Stimulated activated effector memory CD8-positive, alpha-beta T cell treated with anti-CD3 and anti-CD28 coated beads, Interleukin-12 subunit alpha, Interleukin-12 subunit beta, amount 100 ng/mL, for 72 hours (primary cell): ENCODE measurements around the gene MYO1C.

Experiments
- ATAC-seq: fragments of 150-1000 bp; cut with Tn5 transposase; 2 replicates; pipeline ENCODE4 v1.10.0; 2021
- DNase-seq, 2 donors: peaks; one replicate each; pipeline ENCODE4 v3.0.0; 2021 to 2022; ENCODE audit warnings: low spot score in 2 of 2
- H3K27ac Mint-ChIP-seq: one replicate; pipeline ENCODE4 v1.8.0; 2022; ENCODE audit warnings: mild to moderate bottlenecking, mixed read lengths
- H3K36me3 Mint-ChIP-seq: one replicate; pipeline ENCODE4 v1.8.0; 2022; ENCODE audit warnings: mild to moderate bottlenecking, mixed read lengths
- H3K4me1 Mint-ChIP-seq: one replicate; pipeline ENCODE4 v1.8.0; 2022; ENCODE audit warnings: mixed read lengths
- H3K4me3 Mint-ChIP-seq: one replicate; pipeline ENCODE4 v1.8.0; 2022; ENCODE audit warnings: mild to moderate bottlenecking, mixed read lengths
- H3K9me3 Mint-ChIP-seq: one replicate; pipeline ENCODE4 v1.8.0; 2022; ENCODE audit warnings: mixed read lengths

The MYO1C gene

GRCh38 chr17:1481736-1482135, 10.8 kb downstream of the MYO1C start:
- peaks cover 81% of the 10 kb centered on the region for H3K36me3 Mint-ChIP-seq
- H3K4me3 Mint-ChIP-seq = no peak overlapping the region
- H3K27ac Mint-ChIP-seq = no peak overlapping the region
- no peak for ATAC-seq
- no peaks in the 10 kb centered on the region for H3K9me3 Mint-ChIP-seq
- DNase-seq = no peak
- peaks cover 14% of the 10 kb centered on the region for H3K4me1 Mint-ChIP-seq

- Mint-ChIP-seq H3K4me3 (no peak overlapping the region), H3K4me1 (peaks cover 10% of the 10 kb centered on the region), H3K36me3 (peaks cover 81% of the 10 kb centered on the region), H3K27ac (no peak overlapping the region), H3K9me3 (no peaks in the 10 kb centered on the region)
- ATAC-seq (no peak), DNase-seq (no peak)
Measured at GRCh38 chr17:1480747-1481465, 11.6 kb downstream of the MYO1C start.

GRCh38 chr17:1478418-1478817, 14.1 kb downstream of the MYO1C start:
- Mint-ChIP-seq H3K36me3 (peaks cover 82% of the 10 kb centered on the region), H3K9me3 (no peaks in the 10 kb centered on the region), H3K27ac (no peak overlapping the region), H3K4me1 (peaks cover 13% of the 10 kb centered on the region), H3K4me3 (no peak overlapping the region)
- DNase-seq (no peak), ATAC-seq (no peak)

GRCh38 chr17:1475321-1475854, 17.1 kb downstream of the MYO1C start:
- H3K27ac Mint-ChIP-seq = no peak overlapping the region
- no peaks in the 10 kb centered on the region for H3K9me3 Mint-ChIP-seq
- no peak overlapping the region for H3K4me3 Mint-ChIP-seq
- ATAC-seq (no peak), DNase-seq (no peak)
- peaks cover 18% of the 10 kb centered on the region for H3K4me1 Mint-ChIP-seq
- peaks cover 74% of the 10 kb centered on the region for H3K36me3 Mint-ChIP-seq

GRCh38 chr17:1474402-1475189, 17.9 kb downstream of the MYO1C start:
- Mint-ChIP-seq H3K27ac (no peak overlapping the region), H3K4me3 (no peak overlapping the region), H3K36me3 (peaks cover 71% of the 10 kb centered on the region), H3K9me3 (no peaks in the 10 kb centered on the region), H3K4me1 (peaks cover 18% of the 10 kb centered on the region)
- no peak for DNase-seq
- no peak for ATAC-seq

GRCh38 chr17:1473841-1474240, 18.6 kb downstream of the MYO1C start:
- peaks cover 18% of the 10 kb centered on the region for H3K4me1 Mint-ChIP-seq
- H3K27ac Mint-ChIP-seq = no peak overlapping the region
- DNase-seq (no peak), ATAC-seq (peak; percentile 70)
- peaks cover 71% of the 10 kb centered on the region for H3K36me3 Mint-ChIP-seq
- no peaks in the 10 kb centered on the region for H3K9me3 Mint-ChIP-seq
- peak overlapping the region; percentile 8 for H3K4me3 Mint-ChIP-seq

GRCh38 chr17:1473170-1473569, 19.3 kb downstream of the MYO1C start:
- Mint-ChIP-seq H3K36me3 (peaks cover 69% of the 10 kb centered on the region), H3K4me1 (peaks cover 18% of the 10 kb centered on the region), H3K4me3 (no peak overlapping the region), H3K9me3 (no peaks in the 10 kb centered on the region), H3K27ac (no peak overlapping the region)
- DNase-seq (no peak), ATAC-seq (peak; percentile 3)

GRCh38 chr17:1471911-1472821, 20.3 kb downstream of the MYO1C start:
- Mint-ChIP-seq H3K9me3 (no peaks in the 10 kb centered on the region), H3K4me3 (no peak overlapping the region), H3K4me1 (peaks cover 18% of the 10 kb centered on the region), H3K27ac (no peak overlapping the region), H3K36me3 (peaks cover 63% of the 10 kb centered on the region)
- DNase-seq (no peak), ATAC-seq (no peak)

- Mint-ChIP-seq H3K9me3 (no peaks in the 10 kb centered on the region), H3K4me1 (peaks cover 18% of the 10 kb centered on the region), H3K36me3 (peaks cover 62% of the 10 kb centered on the region), H3K4me3 (no peak overlapping the region), H3K27ac (no peak overlapping the region)
- DNase-seq = no peak
- ATAC-seq = no peak
Measured at GRCh38 chr17:1471490-1471889, 21.0 kb downstream of the MYO1C start.

GRCh38 chr17:1470755-1471462, 21.6 kb downstream of the MYO1C start:
- no peak for DNase-seq
- no peak for ATAC-seq
- H3K4me3 Mint-ChIP-seq = no peak overlapping the region
- no peaks in the 10 kb centered on the region for H3K9me3 Mint-ChIP-seq
- peaks cover 63% of the 10 kb centered on the region for H3K36me3 Mint-ChIP-seq
- H3K4me1 Mint-ChIP-seq = peaks cover 18% of the 10 kb centered on the region
- H3K27ac Mint-ChIP-seq = no peak overlapping the region

GRCh38 chr17:1470071-1470754, 22.3 kb downstream of the MYO1C start:
- peaks cover 64% of the 10 kb centered on the region for H3K36me3 Mint-ChIP-seq

GRCh38 chr17:1469231-1469852, 23.1 kb downstream of the MYO1C start:
- Mint-ChIP-seq H3K4me1 (peaks cover 14% of the 10 kb centered on the region), H3K9me3 (no peaks in the 10 kb centered on the region), H3K27ac (no peak overlapping the region), H3K36me3 (peaks cover 64% of the 10 kb centered on the region), H3K4me3 (no peak overlapping the region)
- no peak for ATAC-seq
- no peak for DNase-seq

More at GRCh38 chr17:1470071-1470754, 22.3 kb downstream of the MYO1C start:
- Mint-ChIP-seq H3K4me1 (peaks cover 18% of the 10 kb centered on the region), H3K9me3 (no peaks in the 10 kb centered on the region), H3K4me3 (no peak overlapping the region), H3K27ac (no peak overlapping the region)
- ATAC-seq (no peak), DNase-seq (no peak)

- no peak overlapping the region for H3K27ac Mint-ChIP-seq
- H3K4me1 Mint-ChIP-seq = peaks cover 12% of the 10 kb centered on the region
- no peak for DNase-seq
- H3K36me3 Mint-ChIP-seq = peaks cover 69% of the 10 kb centered on the region
- no peak overlapping the region for H3K4me3 Mint-ChIP-seq
- no peaks in the 10 kb centered on the region for H3K9me3 Mint-ChIP-seq
- no peak for ATAC-seq
Measured at GRCh38 chr17:1467898-1468492, 24.5 kb downstream of the MYO1C start.
